Stomach (tissue), 4 donors: Measurements from ENCODE around the gene NLRC5.

ENCODE experiments used
- CTCF ChIP-seq, 7 experiments: fragments of 450-650 bp in 4 of 7; fragments of 200-600 bp in 3 of 7; sonication (generic) in 3 of 7; IDR thresholded peaks; one replicate each; pipeline ENCODE4 v1.5.1; 2016 to 2019; ENCODE audit warnings: antibody characterized with exemption in 7 of 7, control low read depth in 2 of 7, mild to moderate bottlenecking in 1 of 7
- EP300 ChIP-seq: sonication (generic); formaldehyde crosslinking; IDR thresholded peaks from one replicate; pipeline ENCODE4 v1.6.1; 2017; ENCODE audit warnings: antibody characterized with exemption
- POLR2A ChIP-seq, 4 donors: fragments of 450-650 bp; IDR thresholded peaks; one replicate each; pipeline ENCODE4 v1.6.1; 2016; ENCODE audit warnings: antibody characterized with exemption in 4 of 4, control low read depth in 2 of 4, mild to moderate bottlenecking in 1 of 4, moderate library complexity in 1 of 4
- POLR2AphosphoS5 ChIP-seq, 3 donors: sonication (generic); formaldehyde crosslinking; IDR thresholded peaks; one replicate each; pipeline ENCODE4 v1.6.1; 2016; ENCODE audit warnings: antibody characterized with exemption in 3 of 3

DNA sequence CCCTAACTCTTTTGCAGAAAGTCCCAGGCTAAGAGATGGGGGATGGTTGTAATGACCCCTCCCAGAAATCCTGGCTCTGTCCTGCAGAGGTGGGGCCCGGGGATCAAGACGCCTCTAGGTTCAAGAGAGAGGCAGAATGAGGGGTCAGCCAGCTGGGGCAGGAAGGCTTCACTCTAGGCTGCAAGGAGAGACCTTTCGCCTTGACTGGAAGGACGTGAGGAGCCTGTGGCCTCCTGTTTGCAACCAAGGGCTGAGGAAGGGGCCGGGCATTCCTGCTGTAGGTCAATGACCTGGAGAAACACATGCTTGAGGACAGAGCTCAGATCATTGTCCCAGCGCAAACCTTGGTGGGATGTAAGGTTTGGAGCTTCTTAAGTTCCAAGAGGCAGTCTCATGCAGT is 36.4 kb upstream of the NLRC5 start:
- no peak for TF ChIP-seq CTCF (IDR thresholded peaks at IDR 0.05)
- no peak for TF ChIP-seq POLR2A (IDR thresholded peaks at IDR 0.05)
- TF ChIP-seq POLR2AphosphoS5 (IDR thresholded peaks at IDR 0.05): no peak
- no peak for TF ChIP-seq EP300
